Hepatocyte (in vitro differentiated cells): ENCODE measurements around the gene TOLLIP. TPM values are rescaled to one million over a fixed set of nuclear protein-coding genes. Genes with fewer than 3 reads are reported as not detected.

Source experiments
- DNase-seq: peaks from one replicate; pipeline ENCODE4 v3.0.0-alpha.2; 2016; ENCODE audit warnings: low spot score
- H2AFZ ChIP-seq: fragments of 200-600 bp; sonication (generic); 2 replicates; pipeline ENCODE4 v1.6.0; 2016; ENCODE audit warnings: antibody characterized with exemption, mild to moderate bottlenecking
- H3K27ac ChIP-seq: fragments of 200-600 bp; sonication (generic); 2 replicates; pipeline ENCODE4 v1.5.1; 2016; ENCODE audit warnings: mild to moderate bottlenecking
- H3K27me3 ChIP-seq: fragments of 200-600 bp; sonication (generic); 2 replicates; pipeline ENCODE4 v1.6.1; 2016
- H3K36me3 ChIP-seq: fragments of 200-600 bp; sonication (generic); replicated peaks from 2 replicates; pipeline ENCODE4 v1.5.1; 2016; ENCODE audit warnings: low read depth; ENCODE audit not compliant: insufficient read depth
- H3K4me1 ChIP-seq: fragments of 200-600 bp; sonication (generic); 2 replicates; pipeline ENCODE4 v1.5.1; 2016; ENCODE audit warnings: mild to moderate bottlenecking, moderate library complexity; ENCODE audit not compliant: insufficient read depth
- H3K4me2 ChIP-seq: fragments of 200-600 bp; sonication (generic); 2 replicates; pipeline ENCODE4 v1.6.0; 2016
- H3K4me3 ChIP-seq: fragments of 200-600 bp; sonication (generic); 2 replicates; pipeline ENCODE4 v1.5.1; 2016; ENCODE audit warnings: mild to moderate bottlenecking
- H3K79me2 ChIP-seq: fragments of 200-600 bp; sonication (generic); 2 replicates; pipeline ENCODE4 v1.6.0; 2017; ENCODE audit warnings: mild to moderate bottlenecking
- H3K9me2 ChIP-seq: fragments of 200-600 bp; sonication (generic); replicated peaks from 2 replicates; pipeline ENCODE4 v1.6.0; 2017; ENCODE audit warnings: mild to moderate bottlenecking; ENCODE audit not compliant: insufficient read depth
- H3K9me3 ChIP-seq: fragments of 200-600 bp; sonication (generic); 2 replicates; pipeline ENCODE4 v1.5.1; 2016; ENCODE audit warnings: low read depth, mild to moderate bottlenecking
- H4K20me1 ChIP-seq: fragments of 200-600 bp; sonication (generic); 2 replicates; pipeline ENCODE4 v1.6.0; 2016; ENCODE audit warnings: mild to moderate bottlenecking; ENCODE audit not compliant: insufficient read depth, poor library complexity, severe bottlenecking
- EZH2 ChIP-seq: fragments of 200-600 bp; sonication (generic); IDR thresholded peaks from 2 replicates; pipeline ENCODE4 v1.6.1; 2016; ENCODE audit warnings: antibody characterized with exemption, mild to moderate bottlenecking, borderline replicate concordance
- EZH2phosphoT487 ChIP-seq: fragments of 200-600 bp; sonication (generic); IDR thresholded peaks from one replicate; pipeline ENCODE4 v1.6.1; 2018; ENCODE audit warnings: antibody characterized with exemption, mild to moderate bottlenecking, low read depth, moderate library complexity; ENCODE audit not compliant: unreplicated experiment, severe bottlenecking
- WGBS: methylation state at CpG from one replicate; pipeline ENCODE4 v1.1.6; 2016; ENCODE audit warnings: low lambda C conversion rate; ENCODE audit errors: missing lambda C conversion rate; 5-methylcytosine and 5-hydroxymethylcytosine counted together
- polyA plus RNA-seq: library from polyadenylated mRNA; unstranded; fragments of >200 nt; fragmentation: Nextera tagmentation; extraction: Ambion mirVana; gene quantifications from 2 replicates; pipeline ENCODE4 v1.2.1, GENCODE V29; 2016
- total RNA-seq: library from RNA; depleted of rRNA; stranded (reverse); fragments of >200 nt; gene quantifications from 2 replicates; pipeline ENCODE4 v1.2.3, GENCODE V29; 2014
- TF ChIP-seq, protein P1 (sequence below): fragments of 200-600 bp; sonication (generic); IDR thresholded peaks from 2 replicates; pipeline ENCODE4 v1.5.1; 2016; ENCODE audit warnings: antibody characterized with exemption, mild to moderate bottlenecking; ENCODE audit not compliant: poor library complexity

TOLLIP gene
- total and polyA plus RNA-seq, 2 experiments from 2014 or later = 33.3 to 80.9 TPM

DNA sequence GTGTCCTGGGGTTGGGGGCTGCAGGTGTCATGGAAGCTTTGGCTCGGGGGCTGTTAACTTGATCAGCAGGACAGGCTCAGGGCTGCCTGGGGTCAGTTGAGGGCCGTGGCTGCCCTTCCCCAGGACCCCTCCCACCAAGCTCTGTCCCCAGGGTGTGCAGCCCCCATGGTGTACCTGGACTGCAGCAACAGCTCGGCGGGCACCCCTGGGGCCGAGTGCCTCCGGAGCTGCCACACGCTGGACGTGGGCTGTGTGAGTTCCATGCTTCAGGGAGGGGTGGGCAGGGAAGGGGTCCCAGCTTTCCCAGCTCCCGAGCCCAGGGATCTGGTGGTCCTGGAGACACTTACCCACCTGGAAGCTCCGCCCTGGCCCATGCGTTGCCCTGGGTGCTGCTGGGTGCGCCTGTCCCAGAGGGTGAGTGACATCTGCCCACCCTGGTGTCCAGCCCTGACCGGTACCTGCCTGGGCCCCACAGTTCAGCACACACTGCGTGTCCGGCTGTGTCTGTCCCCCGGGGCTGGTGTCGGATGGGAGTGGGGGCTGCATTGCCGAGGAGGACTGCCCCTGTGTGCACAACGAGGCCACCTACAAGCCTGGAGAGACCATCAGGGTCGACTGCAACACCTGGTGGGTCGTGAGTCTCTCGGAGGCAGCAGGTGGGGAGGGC, 75.2 kb downstream of the TOLLIP start:
- no peak overlapping the region for H3K4me2 ChIP-seq
- H3K27ac ChIP-seq = no peak overlapping the region
- 85% methylated on average over 17 of the region's 22 CpGs for WGBS
- H3K36me3 ChIP-seq = no peaks in the 10 kb centered on the region
- H3K4me1 ChIP-seq = no peaks in the 10 kb centered on the region
- no peaks in the 10 kb centered on the region for H3K9me2 ChIP-seq
- H2AFZ ChIP-seq = no peak overlapping the region
- TF ChIP-seq EZH2 = no peak
- no peaks in the 10 kb centered on the region for H3K9me3 ChIP-seq
- no peak overlapping the region for H3K4me3 ChIP-seq
- no peaks in the 10 kb centered on the region for H3K27me3 ChIP-seq
- H3K79me2 ChIP-seq = no peaks in the 10 kb centered on the region
- no peak for DNase-seq
- H4K20me1 ChIP-seq = no peaks in the 10 kb centered on the region

DNA sequence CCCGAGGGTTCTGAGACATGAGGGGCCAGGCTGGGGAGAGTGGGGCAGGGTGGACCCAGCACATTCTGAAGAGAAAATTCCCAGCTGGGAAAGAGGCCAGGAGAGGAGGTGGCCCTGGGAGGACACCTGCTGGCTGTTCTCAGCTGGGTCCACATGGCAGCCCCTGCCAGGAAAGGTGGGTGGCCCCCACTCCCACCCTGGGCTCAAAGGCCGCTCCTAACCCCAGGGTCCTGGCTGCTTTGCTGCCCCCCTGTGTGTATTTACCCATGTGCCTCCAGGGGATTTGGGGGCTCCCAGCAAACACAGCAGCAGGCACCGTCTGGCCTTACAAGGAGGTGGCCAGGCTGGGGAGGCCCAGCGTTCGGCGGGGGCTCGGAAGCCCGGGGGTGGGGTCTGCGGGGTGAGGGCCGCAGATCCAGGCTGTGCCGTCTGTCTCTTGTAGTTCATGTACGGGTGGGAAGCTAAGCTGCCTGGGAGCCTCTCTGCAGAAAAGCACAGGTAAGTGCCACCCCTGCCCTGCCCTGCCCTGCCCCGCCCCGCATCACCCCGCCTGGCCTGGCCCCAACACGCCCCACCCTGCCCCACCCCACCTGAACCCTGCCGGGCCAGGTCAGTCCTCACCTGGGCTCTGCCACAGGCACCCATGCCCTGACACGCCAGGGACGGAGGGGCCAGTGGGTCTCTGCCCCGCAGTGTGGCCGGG, 75.9 kb downstream of the TOLLIP start:
- H4K20me1 ChIP-seq = no peaks in the 10 kb centered on the region
- no peak overlapping the region for H3K4me3 ChIP-seq
- 84% methylated on average over 6 of the region's 21 CpGs for WGBS
- H3K4me2 ChIP-seq = no peak overlapping the region
- no peaks in the 10 kb centered on the region for H3K27me3 ChIP-seq
- H2AFZ ChIP-seq = no peak overlapping the region
- no peak for TF ChIP-seq EZH2
- TF ChIP-seq, protein P1, sequence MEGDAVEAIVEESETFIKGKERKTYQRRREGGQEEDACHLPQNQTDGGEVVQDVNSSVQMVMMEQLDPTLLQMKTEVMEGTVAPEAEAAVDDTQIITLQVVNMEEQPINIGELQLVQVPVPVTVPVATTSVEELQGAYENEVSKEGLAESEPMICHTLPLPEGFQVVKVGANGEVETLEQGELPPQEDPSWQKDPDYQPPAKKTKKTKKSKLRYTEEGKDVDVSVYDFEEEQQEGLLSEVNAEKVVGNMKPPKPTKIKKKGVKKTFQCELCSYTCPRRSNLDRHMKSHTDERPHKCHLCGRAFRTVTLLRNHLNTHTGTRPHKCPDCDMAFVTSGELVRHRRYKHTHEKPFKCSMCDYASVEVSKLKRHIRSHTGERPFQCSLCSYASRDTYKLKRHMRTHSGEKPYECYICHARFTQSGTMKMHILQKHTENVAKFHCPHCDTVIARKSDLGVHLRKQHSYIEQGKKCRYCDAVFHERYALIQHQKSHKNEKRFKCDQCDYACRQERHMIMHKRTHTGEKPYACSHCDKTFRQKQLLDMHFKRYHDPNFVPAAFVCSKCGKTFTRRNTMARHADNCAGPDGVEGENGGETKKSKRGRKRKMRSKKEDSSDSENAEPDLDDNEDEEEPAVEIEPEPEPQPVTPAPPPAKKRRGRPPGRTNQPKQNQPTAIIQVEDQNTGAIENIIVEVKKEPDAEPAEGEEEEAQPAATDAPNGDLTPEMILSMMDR = peak; percentile 26
- H3K36me3 ChIP-seq = no peaks in the 10 kb centered on the region
- H3K4me1 ChIP-seq = no peaks in the 10 kb centered on the region
- H3K27ac ChIP-seq = no peak overlapping the region
- H3K79me2 ChIP-seq = no peaks in the 10 kb centered on the region
- H3K9me2 ChIP-seq = no peaks in the 10 kb centered on the region
- H3K9me3 ChIP-seq = no peaks in the 10 kb centered on the region
- no peak for DNase-seq

DNA sequence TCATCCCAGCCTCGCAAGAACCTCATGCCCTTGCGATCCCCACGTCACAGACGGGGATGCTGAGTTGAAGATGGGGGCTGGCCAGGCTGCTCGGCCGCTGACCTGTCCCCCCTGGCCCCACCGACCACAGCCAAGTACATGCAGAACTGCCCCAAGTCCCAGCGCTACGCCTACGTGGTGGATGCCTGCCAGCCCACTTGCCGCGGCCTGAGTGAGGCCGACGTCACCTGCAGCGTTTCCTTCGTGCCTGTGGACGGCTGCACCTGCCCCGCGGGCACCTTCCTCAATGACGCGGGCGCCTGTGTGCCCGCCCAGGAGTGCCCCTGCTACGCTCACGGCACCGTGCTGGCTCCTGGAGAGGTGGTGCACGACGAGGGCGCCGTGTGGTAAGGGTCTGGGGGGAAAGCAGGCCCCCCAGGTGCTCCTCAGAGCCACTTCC, 76.5 kb downstream of the TOLLIP start:
- Histone ChIP-seq H3K36me3 (no peaks in the 10 kb centered on the region), H3K4me1 (no peaks in the 10 kb centered on the region), H4K20me1 (no peaks in the 10 kb centered on the region), H3K27me3 (no peaks in the 10 kb centered on the region), H2AFZ (no peak overlapping the region), H3K4me2 (no peak overlapping the region), H3K4me3 (no peak overlapping the region), H3K9me2 (no peaks in the 10 kb centered on the region), H3K9me3 (no peaks in the 10 kb centered on the region), H3K27ac (no peak overlapping the region), H3K79me2 (no peaks in the 10 kb centered on the region)
- TF ChIP-seq EZH2 (no peak), EZH2phosphoT487 (no peak)
- TF ChIP-seq, protein P1 = no peak
- 88% methylated on average over 18 of the region's 30 CpGs for WGBS
- no peak for DNase-seq

DNA sequence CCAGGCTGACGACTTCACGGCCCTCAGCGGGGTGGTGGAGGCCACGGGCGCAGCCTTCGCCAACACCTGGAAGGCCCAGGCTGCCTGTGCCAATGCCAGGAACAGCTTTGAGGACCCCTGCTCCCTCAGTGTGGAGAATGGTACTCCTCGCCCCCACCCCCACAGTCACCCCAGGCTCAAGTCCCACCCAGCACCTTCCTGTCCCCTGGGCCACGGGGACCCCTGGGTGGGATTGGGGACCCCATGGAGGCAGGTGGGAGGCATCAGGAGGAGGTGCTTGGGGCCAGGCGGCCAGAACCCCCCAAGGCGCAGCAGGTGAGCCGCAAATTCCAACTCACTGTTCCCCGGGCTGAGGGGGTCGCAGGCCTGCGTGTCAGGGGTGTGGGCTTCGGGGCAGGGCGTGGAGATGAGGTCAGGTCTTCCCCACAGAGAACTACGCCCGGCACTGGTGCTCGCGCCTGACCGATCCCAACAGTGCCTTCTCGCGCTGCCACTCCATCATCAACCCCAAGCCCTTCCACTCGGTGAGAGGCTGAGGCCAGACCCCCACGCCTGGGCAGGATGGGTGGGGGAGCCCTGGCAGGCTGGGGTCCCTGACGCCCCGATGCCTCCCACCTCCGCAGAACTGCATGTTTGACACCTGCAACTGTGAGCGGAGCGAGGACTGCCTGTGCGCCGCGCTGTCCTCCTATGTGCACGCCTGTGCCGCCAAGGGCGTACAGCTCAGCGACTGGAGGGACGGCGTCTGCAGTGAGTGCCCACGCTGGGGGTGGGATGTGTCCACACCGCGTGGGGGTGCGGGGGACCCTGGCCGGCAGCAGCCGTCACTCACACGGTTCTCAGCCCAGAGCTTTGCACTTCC, 77.2 kb downstream of the TOLLIP start:
- Histone ChIP-seq H3K79me2 (no peaks in the 10 kb centered on the region), H3K9me2 (no peaks in the 10 kb centered on the region), H3K4me1 (no peaks in the 10 kb centered on the region), H3K27ac (no peak overlapping the region), H3K9me3 (no peaks in the 10 kb centered on the region), H3K4me3 (no peak overlapping the region), H3K4me2 (no peak overlapping the region), H3K36me3 (no peaks in the 10 kb centered on the region), H4K20me1 (no peaks in the 10 kb centered on the region), H2AFZ (no peak overlapping the region), H3K27me3 (no peaks in the 10 kb centered on the region)
- TF ChIP-seq EZH2 (no peak), EZH2phosphoT487 (no peak)
- TF ChIP-seq, protein P1 = no peak
- WGBS = 87% methylated on average over 38 of the region's 46 CpGs
- DNase-seq = no peak
